Duodenal mucosa (tissue), 2 donors: ENCODE measurements around the gene COL8A1.
"Not testable (repeated sequence)": the region's sequence is repeated elsewhere in the genome, so short reads cannot be mapped to it uniquely, and the experiment has no call there.

Experiments used
- H3K27ac ChIP-seq: one replicate; pipeline ENCODE4 v1.7.0; 2013; ENCODE audit warnings: low read depth, low read length
- H3K27me3 ChIP-seq, 2 donors: one replicate each; pipeline ENCODE4 v1.7.0; 2013; ENCODE audit warnings: low read length in 2 of 2, control low read depth in 1 of 2; ENCODE audit not compliant: insufficient read depth in 2 of 2, control insufficient read depth in 1 of 2
- H3K36me3 ChIP-seq, 2 donors: one replicate each; pipeline ENCODE4 v1.7.0; 2013; ENCODE audit warnings: low read length in 2 of 2, control low read depth in 1 of 2; ENCODE audit not compliant: insufficient read depth in 2 of 2, control insufficient read depth in 1 of 2
- H3K4me1 ChIP-seq, 2 donors: one replicate each; pipeline ENCODE4 v1.7.0; 2013; ENCODE audit warnings: low read length in 2 of 2, control low read depth in 1 of 2; ENCODE audit not compliant: insufficient read depth in 2 of 2, control insufficient read depth in 1 of 2
- H3K4me3 ChIP-seq, 2 donors: one replicate each; pipeline ENCODE4 v1.7.0; 2013; ENCODE audit warnings: low read length in 2 of 2, low read depth in 1 of 2
- H3K9ac ChIP-seq, 2 donors: one replicate each; pipeline ENCODE4 v1.7.0; 2013; ENCODE audit warnings: low read length in 2 of 2, low read depth in 1 of 2
- H3K9me3 ChIP-seq, 2 donors: one replicate each; pipeline ENCODE4 v1.7.0; 2013; ENCODE audit warnings: low read length in 2 of 2, control low read depth in 1 of 2; ENCODE audit not compliant: control insufficient read depth in 1 of 2

The COL8A1 gene

DNA sequence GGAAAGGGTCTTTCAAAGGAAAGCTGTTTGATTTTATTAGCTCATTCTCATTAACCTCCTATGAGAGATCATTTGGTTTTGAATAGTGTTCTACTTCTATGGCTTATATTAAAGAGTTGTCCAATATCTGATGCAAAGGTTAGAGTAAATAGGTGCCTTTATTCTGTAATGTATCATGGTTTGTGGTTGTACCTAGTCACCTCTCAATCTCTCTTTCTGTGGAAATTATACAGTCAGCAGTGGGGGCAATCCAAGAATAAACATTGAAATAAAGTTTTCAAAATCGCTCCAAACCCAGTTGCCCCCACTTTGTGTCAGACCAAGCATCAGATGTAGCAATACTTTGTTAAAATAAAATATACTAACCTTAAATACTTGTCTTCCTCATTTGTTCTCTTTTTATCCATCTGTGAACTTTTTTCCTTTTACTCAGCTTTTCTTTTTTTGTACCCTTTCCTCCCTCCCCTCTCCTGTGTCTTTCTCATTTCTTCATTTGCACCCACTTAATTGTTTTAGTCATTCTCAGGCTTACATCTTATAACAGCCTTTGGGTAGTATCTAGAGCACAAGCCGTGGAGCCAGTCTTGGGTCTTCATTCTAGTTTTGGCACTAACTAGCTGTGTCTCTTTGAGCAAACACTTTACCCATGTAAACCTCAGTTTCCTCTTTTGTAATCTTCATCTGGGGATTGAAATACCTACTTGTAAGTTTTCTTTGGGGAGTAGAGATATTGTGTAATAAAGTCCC, 196.0 kb downstream of the COL8A1 start:
- H3K9ac ChIP-seq, result no peak overlapping the region
- H3K4me1 ChIP-seq, result peaks cover 6 to 12% of the 10 kb centered on the region in 2 donors
- no peaks in the 10 kb centered on the region for H3K36me3 ChIP-seq
- no peaks in the 10 kb centered on the region for H3K27me3 ChIP-seq
- H3K9me3 ChIP-seq, result no peaks in the 10 kb centered on the region
- H3K27ac ChIP-seq, result no peak overlapping the region
- no peak overlapping the region for H3K4me3 ChIP-seq

DNA sequence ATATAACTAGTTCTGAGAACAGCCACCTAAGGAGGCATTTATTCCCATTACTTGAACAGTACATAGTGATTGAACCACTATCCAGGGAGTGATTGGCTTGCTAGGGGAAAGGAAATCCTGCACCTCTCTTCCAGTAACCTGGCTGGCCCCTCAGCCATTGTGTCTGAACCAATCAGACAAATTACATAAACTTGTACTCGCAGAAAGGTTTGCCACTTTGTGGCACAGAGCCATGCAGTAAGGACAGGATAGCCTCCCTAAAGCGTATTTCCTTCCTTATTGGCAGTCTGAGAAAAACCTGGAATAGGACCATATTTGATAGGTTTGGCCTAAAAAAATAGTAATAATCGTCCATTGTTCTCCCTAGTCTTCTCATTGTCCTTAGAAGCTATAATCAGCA, 198.3 kb downstream of the COL8A1 start:
- no peaks in the 10 kb centered on the region for H3K9me3 ChIP-seq
- no peaks in the 10 kb centered on the region for H3K27me3 ChIP-seq
- H3K4me3 ChIP-seq, result no peak overlapping the region
- peaks cover 6 to 12% of the 10 kb centered on the region in 2 donors for H3K4me1 ChIP-seq
- H3K36me3 ChIP-seq, result no peaks in the 10 kb centered on the region
- H3K27ac ChIP-seq, result no peak overlapping the region
- H3K9ac ChIP-seq, result no peak overlapping the region

DNA sequence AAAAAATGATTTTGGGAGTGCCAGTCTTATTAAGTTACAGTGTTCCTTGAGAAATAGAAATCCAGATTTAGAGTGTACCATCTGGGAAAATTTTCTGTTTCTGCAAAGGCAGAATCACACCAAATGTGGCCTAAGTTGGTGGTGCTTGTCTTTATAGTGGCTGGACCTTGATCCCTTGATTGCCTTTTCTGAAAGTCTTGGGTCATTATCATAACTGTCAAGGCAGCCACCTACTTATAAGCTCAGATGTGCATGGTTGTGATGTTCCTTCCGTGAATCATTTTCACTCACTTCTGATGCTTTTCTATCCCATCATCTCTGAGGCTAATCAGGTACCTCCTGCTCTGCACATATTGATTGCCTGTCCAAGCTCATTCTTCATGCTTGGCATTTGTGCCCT, 199.3 kb downstream of the COL8A1 start:
- Histone ChIP-seq H3K27me3 (no peaks in the 10 kb centered on the region), H3K4me1 (peaks cover 6 to 12% of the 10 kb centered on the region in 2 donors), H3K36me3 (no peaks in the 10 kb centered on the region), H3K4me3 (no peak overlapping the region), H3K27ac (no peak overlapping the region), H3K9ac (no peak overlapping the region), H3K9me3 (no peaks in the 10 kb centered on the region)

DNA sequence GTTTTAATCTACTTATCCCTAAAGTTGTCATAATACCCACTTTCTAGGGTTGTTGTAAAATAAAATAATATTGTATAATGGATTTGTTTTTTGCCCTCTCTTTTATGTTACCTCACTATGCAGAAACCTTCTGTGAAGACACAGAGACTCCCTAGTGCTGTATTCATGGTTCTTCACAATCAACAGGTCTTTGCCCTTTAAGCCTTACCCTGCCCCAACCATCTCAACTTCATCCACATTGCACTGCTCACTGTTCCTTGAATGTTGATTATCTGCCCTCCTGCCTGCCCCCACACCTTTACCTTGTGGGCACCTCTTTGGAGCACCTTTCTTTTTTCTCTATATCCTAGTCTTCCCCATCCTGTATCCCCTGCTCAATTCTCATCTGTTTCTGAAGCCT, 200.4 kb downstream of the COL8A1 start:
- Histone ChIP-seq H3K36me3 (no peaks in the 10 kb centered on the region), H3K4me3 (no peak overlapping the region), H3K9me3 (no peaks in the 10 kb centered on the region), H3K27ac (no peak overlapping the region), H3K27me3 (no peaks in the 10 kb centered on the region), H3K9ac (no peak overlapping the region), H3K4me1 (peaks cover 6 to 23% of the 10 kb centered on the region in 2 donors)

GRCh38 chr3:99839613-99840012, 201.2 kb downstream of the COL8A1 start:
- Histone ChIP-seq H3K9ac (no peak overlapping the region), H3K4me1 (peaks cover 10 to 31% of the 10 kb centered on the region in 2 donors), H3K27ac (no peak overlapping the region), H3K9me3 (no peaks in the 10 kb centered on the region), H3K4me3 (no peak overlapping the region), H3K36me3 (no peaks in the 10 kb centered on the region), H3K27me3 (no peaks in the 10 kb centered on the region)

DNA sequence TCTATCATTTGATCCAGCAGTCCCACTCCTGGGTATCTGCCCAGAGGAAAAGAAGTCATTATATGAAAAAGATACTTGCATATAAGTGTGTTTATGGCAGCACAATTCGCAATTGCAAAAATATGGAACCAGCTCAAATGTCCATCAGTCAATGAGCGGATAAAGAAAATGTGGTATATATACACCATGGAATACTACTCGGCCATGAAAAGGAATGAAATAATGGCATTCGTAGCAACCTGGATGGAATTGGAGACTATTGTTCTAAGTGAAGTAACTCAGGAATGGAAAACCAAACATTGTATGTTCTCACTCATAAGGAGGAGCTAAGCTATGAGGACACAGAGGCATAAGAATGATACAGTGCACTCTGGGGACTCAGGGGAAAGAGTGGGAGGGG, 203.6 kb downstream of the COL8A1 start:
- not testable (repeated sequence) for H3K27ac ChIP-seq, H3K9me3 ChIP-seq, H3K4me3 ChIP-seq, H3K9ac ChIP-seq, H3K36me3 ChIP-seq, H3K27me3 ChIP-seq
- peaks cover 10 to 31% of the 10 kb centered on the region in 2 donors for H3K4me1 ChIP-seq

GRCh38 chr3:99842826-99843589, 204.6 kb downstream of the COL8A1 start:
- Histone ChIP-seq H3K4me1 (peaks cover 5 to 23% of the 10 kb centered on the region in 2 donors), H3K9ac (no peak overlapping the region), H3K27ac (peak overlapping the region; percentile 24), H3K36me3 (no peaks in the 10 kb centered on the region), H3K27me3 (no peaks in the 10 kb centered on the region), H3K4me3 (no peak overlapping the region), H3K9me3 (no peaks in the 10 kb centered on the region)

GRCh38 chr3:99843590-99844258, 205.3 kb downstream of the COL8A1 start:
- Histone ChIP-seq H3K9ac (peak overlapping the region in 1 of 2 donors; percentile 18), H3K27ac (peak overlapping the region; percentile 24), H3K9me3 (no peaks in the 10 kb centered on the region), H3K27me3 (no peaks in the 10 kb centered on the region), H3K4me1 (peaks cover 4 to 20% of the 10 kb centered on the region in 2 donors), H3K36me3 (no peaks in the 10 kb centered on the region), H3K4me3 (no peak overlapping the region)

GRCh38 chr3:99845331-99845730, 206.9 kb downstream of the COL8A1 start:
- Histone ChIP-seq H3K9ac (no peak overlapping the region), H3K4me3 (no peak overlapping the region), H3K27me3 (no peaks in the 10 kb centered on the region), H3K36me3 (peaks cover 0 to 2% of the 10 kb centered on the region in 2 donors), H3K4me1 (peaks cover 4 to 20% of the 10 kb centered on the region in 2 donors), H3K27ac (no peak overlapping the region), H3K9me3 (no peaks in the 10 kb centered on the region)

- H3K9me3 ChIP-seq, result no peaks in the 10 kb centered on the region
- H3K36me3 ChIP-seq, result peaks cover 0 to 8% of the 10 kb centered on the region in 2 donors
- no peaks in the 10 kb centered on the region for H3K27me3 ChIP-seq
- no peak overlapping the region for H3K4me3 ChIP-seq
- H3K9ac ChIP-seq, result no peak overlapping the region
- peaks cover 4 to 20% of the 10 kb centered on the region in 2 donors for H3K4me1 ChIP-seq
- H3K27ac ChIP-seq, result no peak overlapping the region
These were observed 207.6 kb downstream of the COL8A1 start for GRCh38 chr3:99845999-99846398.
